ENCODE results near the gene SHISA9.

DNA sequence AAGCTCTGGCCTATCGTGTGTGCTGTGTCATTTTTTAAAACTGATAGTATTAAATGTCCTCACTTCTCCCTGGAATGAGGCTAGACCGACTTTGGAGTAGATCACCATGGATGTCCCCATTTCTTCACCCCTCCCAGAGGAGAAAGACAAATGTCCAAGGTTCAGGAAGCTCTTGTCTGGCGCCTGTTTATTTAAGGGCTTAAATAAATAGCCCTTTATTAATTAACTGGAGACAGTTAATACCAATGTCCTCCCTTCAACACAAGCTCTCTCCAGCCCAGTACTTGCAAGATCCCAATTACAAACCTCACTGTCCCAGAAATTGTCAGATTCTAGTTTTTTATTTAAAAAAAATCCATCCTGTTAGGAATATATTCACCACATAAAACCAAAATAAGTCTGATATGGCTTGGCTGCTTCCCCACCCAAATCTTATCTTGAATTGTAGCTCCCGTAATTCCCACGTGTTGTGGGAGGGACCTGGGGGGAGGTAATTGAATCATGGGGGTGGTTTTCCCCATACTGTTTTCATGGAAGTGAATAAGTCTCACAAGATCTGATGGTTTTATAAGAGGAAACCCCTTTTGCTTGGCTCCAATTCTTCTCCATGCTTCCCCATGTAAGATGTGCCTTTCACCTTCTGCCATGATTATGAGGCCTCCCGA is 344.4 kb downstream of the SHISA9 start:
- TF ChIP-seq SUZ12 (IDR thresholded peaks at IDR 0.05; ENCODE audit: extremely low read depth, insufficient read depth, insufficient read length) = no peak
- no peak for TF ChIP-seq YY1 (IDR thresholded peaks at IDR 0.05; ENCODE audit: insufficient read depth, insufficient read length)
- TF ChIP-seq ZNF274 (IDR thresholded peaks at IDR 0.05; ENCODE audit: low read depth, low read length) = no peak
